CD14-positive monocyte (primary cell): ENCODE measurements around the gene SRSF4. TPM values are rescaled to one million over a fixed set of nuclear protein-coding genes. Genes with fewer than 3 reads are reported as not detected.

ENCODE experiments used
- DNase-seq, 3 donors: peaks; one replicate each; pipeline ENCODE4 v3.0.0-alpha.2; 2011 to 2022
- H2AFZ ChIP-seq: 2 replicates; pipeline ENCODE4 v1.6.0; 2012; ENCODE audit warnings: mild to moderate bottlenecking, low read depth, low read length, inconsistent platforms; ENCODE audit not compliant: insufficient read depth, poor library complexity, severe bottlenecking
- H3K27ac ChIP-seq, 2 donors: 1 replicate in 1 of 2; 2 replicates in 1 of 2; pipeline ENCODE4 v1.5.1; 2012 to 2013; ENCODE audit warnings: low read length in 2 of 2, control low read depth in 1 of 2, inconsistent platforms in 1 of 2, low read depth in 1 of 2, mild to moderate bottlenecking in 1 of 2
- H3K27me3 ChIP-seq, 2 donors: one replicate each; pipeline versions ENCODE4 v1.6.0 to v1.6.1; 2011 to 2013; ENCODE audit warnings: low read length in 2 of 2; ENCODE audit not compliant: control insufficient read depth in 2 of 2, insufficient read depth in 2 of 2
- H3K36me3 ChIP-seq, 2 donors: replicated peaks in 1 of 2; 1 replicate in 1 of 2; 2 replicates in 1 of 2; pipeline versions ENCODE4 v1.5.1 to v1.6.1; 2012 to 2013; ENCODE audit warnings: low read length in 2 of 2, control low read depth in 1 of 2, inconsistent platforms in 1 of 2, mild to moderate bottlenecking in 1 of 2; ENCODE audit not compliant: insufficient read depth in 2 of 2, control insufficient read depth in 1 of 2
- H3K4me1 ChIP-seq, 2 donors: 1 replicate in 1 of 2; 2 replicates in 1 of 2; pipeline versions ENCODE4 v1.5.1 to v1.6.1; 2012 to 2013; ENCODE audit warnings: low read length in 2 of 2, control low read depth in 1 of 2, inconsistent platforms in 1 of 2, mild to moderate bottlenecking in 1 of 2, moderate library complexity in 1 of 2; ENCODE audit not compliant: insufficient read depth in 2 of 2, control insufficient read depth in 1 of 2
- H3K4me2 ChIP-seq: replicated peaks from 2 replicates; pipeline ENCODE3; 2012; ENCODE audit warnings: low read length, moderate library complexity, mild to moderate bottlenecking; ENCODE audit not compliant: poor library complexity, severe bottlenecking; ENCODE audit errors: extremely low read depth
- H3K4me3 ChIP-seq, 3 experiments: fragments of 200-600 bp in 1 of 3; sonication (generic) in 1 of 3; replicated peaks in 1 of 3; 1 replicate in 2 of 3; 2 replicates in 1 of 3; pipeline ENCODE4 v1.5.1; 2011 to 2013; ENCODE audit warnings: low read length in 3 of 3, mild to moderate bottlenecking in 3 of 3, control low read depth in 2 of 3, low read depth in 2 of 3, inconsistent platforms in 1 of 3, moderate library complexity in 1 of 3
- H3K79me2 ChIP-seq: 2 replicates; pipeline ENCODE4 v1.6.0; 2012; ENCODE audit warnings: mild to moderate bottlenecking, control low read depth, inconsistent platforms, low read length, moderate library complexity; ENCODE audit not compliant: insufficient read depth
- H3K9ac ChIP-seq: 2 replicates; pipeline ENCODE4 v1.6.0; 2017; ENCODE audit warnings: low read length, mild to moderate bottlenecking; ENCODE audit not compliant: insufficient read depth, poor library complexity, severe bottlenecking
- H3K9me3 ChIP-seq, 2 donors: replicated peaks in 1 of 2; 1 replicate in 1 of 2; 2 replicates in 1 of 2; pipeline versions ENCODE4 v1.5.1 to v1.6.1; 2012 to 2013; ENCODE audit warnings: low read length in 2 of 2, control low read depth in 1 of 2; ENCODE audit not compliant: control insufficient read depth in 1 of 2, insufficient read depth in 1 of 2
- H4K20me1 ChIP-seq: 2 replicates; pipeline ENCODE4 v1.6.0; 2012; ENCODE audit warnings: mild to moderate bottlenecking, low read length, control low read depth, moderate library complexity; ENCODE audit not compliant: insufficient read depth
- H3K27ac Mint-ChIP-seq, 7 donors: one replicate each; pipeline ENCODE4 v1.8.0; 2020; ENCODE audit warnings: mild to moderate bottlenecking in 7 of 7, mixed read lengths in 7 of 7, moderate library complexity in 6 of 7, inconsistent platforms in 2 of 7
- H3K27me3 Mint-ChIP-seq, 3 donors: one replicate each; pipeline ENCODE4 v1.8.0; 2021 to 2022; ENCODE audit warnings: low read depth in 3 of 3, mild to moderate bottlenecking in 3 of 3, mixed read lengths in 3 of 3, moderate library complexity in 3 of 3, inconsistent platforms in 1 of 3
- H3K36me3 Mint-ChIP-seq, 2 donors: one replicate each; pipeline ENCODE4 v1.8.0; 2020; ENCODE audit warnings: mixed read lengths in 2 of 2, inconsistent platforms in 1 of 2, mild to moderate bottlenecking in 1 of 2
- H3K4me1 Mint-ChIP-seq: one replicate; pipeline ENCODE4 v1.8.0; 2020; ENCODE audit warnings: mild to moderate bottlenecking, mixed read lengths
- H3K4me3 Mint-ChIP-seq, 2 donors: one replicate each; pipeline ENCODE4 v1.8.0; 2020; ENCODE audit warnings: mild to moderate bottlenecking in 2 of 2, mixed read lengths in 2 of 2, moderate library complexity in 1 of 2
- H3K9me3 Mint-ChIP-seq, 7 donors: one replicate each; pipeline ENCODE4 v1.8.0; 2020 to 2022; ENCODE audit warnings: mixed read lengths in 7 of 7, mild to moderate bottlenecking in 6 of 7, moderate library complexity in 6 of 7, inconsistent platforms in 2 of 7
- WGBS: methylation state at CpG from one replicate; pipeline ENCODE4 v1.1.5; 2013; ENCODE audit warnings: missing lambda C conversion rate; ENCODE audit not compliant: insufficient coverage; 5-methylcytosine and 5-hydroxymethylcytosine counted together
- intact Hi-C, 2 donors: fragments of 100-400 bp; cut with micrococcal nuclease; formaldehyde crosslinking; loops; one replicate each; pipeline versions ENCODE4 v1.15.0 to v1.15.1; 2023
- polyA plus RNA-seq, 3 donors: library from polyadenylated mRNA; depleted of rRNA in 1 of 3; unstranded in 2 of 3; stranded (reverse) in 1 of 3; fragments of 300-500 nt in 2 of 3; fragments of >200 nt in 1 of 3; fragmentation: Illumina TruSeq in 2 of 3; gene quantifications; 1 replicate in 2 of 3; 2 replicates in 1 of 3; pipeline ENCODE4 v1.2.3, GENCODE V29; 2012 to 2021
- TF ChIP-seq, protein P1 (sequence below): fragments of 200-600 bp; IDR thresholded peaks from one replicate; pipeline ENCODE4 v1.8.0; 2022; ENCODE audit warnings: antibody characterized with exemption, mild to moderate bottlenecking

The SRSF4 gene
- polyA plus RNA-seq, 3 donors, result 38.4 to 66.8 (median 55.5) TPM

GRCh38 chr1:29129916-29130315, 51.8 kb downstream of the SRSF4 start:
- H3K27me3 ChIP-seq, result peaks cover 12 to 28% of the 10 kb centered on the region in 2 donors
- no peak overlapping the region for H3K4me2 ChIP-seq
- H3K36me3 Mint-ChIP-seq, result no peaks in the 10 kb centered on the region
- H2AFZ ChIP-seq, result no peak overlapping the region
- H3K27ac ChIP-seq, result no peak overlapping the region
- peaks cover 6% of the 10 kb centered on the region for H3K4me1 Mint-ChIP-seq
- no peaks in the 10 kb centered on the region for H3K79me2 ChIP-seq
- H3K9ac ChIP-seq, result no peak overlapping the region
- H3K36me3 ChIP-seq, result no peaks in the 10 kb centered on the region
- no peak for DNase-seq
- H3K27me3 Mint-ChIP-seq, result peaks cover 42 to 83% (median 57%) of the 10 kb centered on the region in 3 donors
- H3K4me1 ChIP-seq, result peaks cover 0 to 6% of the 10 kb centered on the region in 2 donors
- TF ChIP-seq, protein P1, sequence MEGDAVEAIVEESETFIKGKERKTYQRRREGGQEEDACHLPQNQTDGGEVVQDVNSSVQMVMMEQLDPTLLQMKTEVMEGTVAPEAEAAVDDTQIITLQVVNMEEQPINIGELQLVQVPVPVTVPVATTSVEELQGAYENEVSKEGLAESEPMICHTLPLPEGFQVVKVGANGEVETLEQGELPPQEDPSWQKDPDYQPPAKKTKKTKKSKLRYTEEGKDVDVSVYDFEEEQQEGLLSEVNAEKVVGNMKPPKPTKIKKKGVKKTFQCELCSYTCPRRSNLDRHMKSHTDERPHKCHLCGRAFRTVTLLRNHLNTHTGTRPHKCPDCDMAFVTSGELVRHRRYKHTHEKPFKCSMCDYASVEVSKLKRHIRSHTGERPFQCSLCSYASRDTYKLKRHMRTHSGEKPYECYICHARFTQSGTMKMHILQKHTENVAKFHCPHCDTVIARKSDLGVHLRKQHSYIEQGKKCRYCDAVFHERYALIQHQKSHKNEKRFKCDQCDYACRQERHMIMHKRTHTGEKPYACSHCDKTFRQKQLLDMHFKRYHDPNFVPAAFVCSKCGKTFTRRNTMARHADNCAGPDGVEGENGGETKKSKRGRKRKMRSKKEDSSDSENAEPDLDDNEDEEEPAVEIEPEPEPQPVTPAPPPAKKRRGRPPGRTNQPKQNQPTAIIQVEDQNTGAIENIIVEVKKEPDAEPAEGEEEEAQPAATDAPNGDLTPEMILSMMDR, result no peak
- H3K27ac Mint-ChIP-seq, result no peak overlapping the region
- 60% methylated on average over 4 of the region's 5 CpGs for WGBS
- intact Hi-C loops, result no loop called here
- no peaks in the 10 kb centered on the region for H3K9me3 ChIP-seq
- H3K4me3 ChIP-seq, result no peak overlapping the region
- H3K4me3 Mint-ChIP-seq, result no peak overlapping the region
- H3K9me3 Mint-ChIP-seq, result peaks cover 0 to 10% (median 4%) of the 10 kb centered on the region in 7 donors
- H4K20me1 ChIP-seq, result no peaks in the 10 kb centered on the region

- Mint-ChIP-seq H3K4me1 (peaks cover 4% of the 10 kb centered on the region), H3K36me3 (no peaks in the 10 kb centered on the region), H3K9me3 (peaks cover 0 to 11% (median 4%) of the 10 kb centered on the region in 7 donors), H3K27ac (no peak overlapping the region), H3K27me3 (peaks cover 47 to 83% (median 52%) of the 10 kb centered on the region in 3 donors), H3K4me3 (no peak overlapping the region)
- H3K4me3 ChIP-seq, result no peak overlapping the region
- no peaks in the 10 kb centered on the region for H3K9me3 ChIP-seq
- no peak overlapping the region for H3K4me2 ChIP-seq
- H3K36me3 ChIP-seq, result no peaks in the 10 kb centered on the region
- H4K20me1 ChIP-seq, result no peaks in the 10 kb centered on the region
- H3K9ac ChIP-seq, result no peak overlapping the region
- TF ChIP-seq, protein P1, result no peak
- H3K4me1 ChIP-seq, result peaks cover 6 to 14% of the 10 kb centered on the region in 2 donors
- whole genome bisulfite sequencing, result 94% methylated on average over 4 of the region's 6 CpGs
- no peak overlapping the region for H2AFZ ChIP-seq
- DNase-seq, result no peak
- no peaks in the 10 kb centered on the region for H3K79me2 ChIP-seq
- no peak overlapping the region for H3K27ac ChIP-seq
- intact Hi-C loops, result no loop called here
- peaks cover 20 to 33% of the 10 kb centered on the region in 2 donors for H3K27me3 ChIP-seq
These were observed 53.0 kb downstream of the SRSF4 start for GRCh38 chr1:29128739-29129138.
